ENCODE measurements around the gene NEAT1. TPM values are rescaled to one million over a fixed set of nuclear protein-coding genes. Genes with fewer than 3 reads are reported as not detected.

Gene NEAT1
- 133 to 221 TPM (median 217 TPM) in 5 replicates for total RNA-seq (2022; extraction: Qiagen RNA extraction; ENCODE audit: low read depth)

GRCh38 chr11:65422633-65423515 lies at the start of gene NEAT1:
TSS of gene NEAT1 (plus strand) at chr11:65422798.

GRCh38 chr11:65382033-65382803 lies 40.4 kb upstream of the NEAT1 start, which contains the start of gene SLC25A45:
TSS of gene SLC25A45 (minus strand) at chr11:65382646. CDS start at chr11:65381951, 695 bp downstream.

GRCh38 chr11:65386307-65387140 lies 36.1 kb upstream of the NEAT1 start, which contains the start of gene FRMD8:
TSS of gene FRMD8 (plus strand) at chr11:65386637. CDS start at chr11:65387037, 400 bp downstream.

Other genes with a start within 250 kb of the NEAT1 start
- 96.7 to 116 TPM (median 104 TPM) in 5 replicates for gene CAPN1, start 240.9 kb upstream of the NEAT1 start, total RNA-seq (2022; extraction: Qiagen RNA extraction; ENCODE audit: low read depth)
- gene POLA2, start 160.8 kb upstream of the NEAT1 start, total RNA-seq (2022; extraction: Qiagen RNA extraction; ENCODE audit: low read depth): 14.1 to 19.3 TPM (median 15.7 TPM) in 5 replicates
- gene CDC42EP2, start 107.9 kb upstream of the NEAT1 start, total RNA-seq (2022; extraction: Qiagen RNA extraction; ENCODE audit: low read depth): 14.5 to 16.5 TPM (median 14.8 TPM) in 5 replicates
- gene DPF2, start 88.9 kb upstream of the NEAT1 start, total RNA-seq (2022; extraction: Qiagen RNA extraction; ENCODE audit: low read depth): 39.6 to 46.0 TPM (median 41.1 TPM) in 5 replicates
- gene TIGD3, start 68.0 kb upstream of the NEAT1 start, total RNA-seq (2022; extraction: Qiagen RNA extraction; ENCODE audit: low read depth): 0.65 to 1.00 TPM (median 0.86 TPM) in 5 replicates
- gene SLC25A45, start 40.2 kb upstream of the NEAT1 start, total RNA-seq (2022; extraction: Qiagen RNA extraction; ENCODE audit: low read depth): 10.5 to 12.9 TPM (median 11.5 TPM) in 5 replicates
- 42.5 to 52.5 TPM (median 51.4 TPM) in 5 replicates for gene FRMD8, start 36.2 kb upstream of the NEAT1 start, total RNA-seq (2022; extraction: Qiagen RNA extraction; ENCODE audit: low read depth)
- gene MALAT1, start 76.2 kb downstream of the NEAT1 start, total RNA-seq (2022; extraction: Qiagen RNA extraction; ENCODE audit: low read depth): 47.2 to 76.6 TPM (median 61.1 TPM) in 5 replicates
- 47.1 to 63.4 TPM (median 58.1 TPM) in 5 replicates for gene SCYL1, start 102.3 kb downstream of the NEAT1 start, total RNA-seq (2022; extraction: Qiagen RNA extraction; ENCODE audit: low read depth)
- 92.6 to 142 TPM (median 111 TPM) in 5 replicates for gene LTBP3, start 135.6 kb downstream of the NEAT1 start, total RNA-seq (2022; extraction: Qiagen RNA extraction; ENCODE audit: low read depth)
- 64.8 to 81.6 TPM (median 75.2 TPM) in 5 replicates for gene ZNRD2, start 147.7 kb downstream of the NEAT1 start, total RNA-seq (2022; extraction: Qiagen RNA extraction; ENCODE audit: low read depth)
- gene FAM89B, start 149.7 kb downstream of the NEAT1 start, total RNA-seq (2022; extraction: Qiagen RNA extraction; ENCODE audit: low read depth): 29.8 to 56.2 TPM (median 48.0 TPM) in 5 replicates
- gene EHBP1L1, start 153.3 kb downstream of the NEAT1 start, total RNA-seq (2022; extraction: Qiagen RNA extraction; ENCODE audit: low read depth): 35.8 to 46.9 TPM (median 39.7 TPM) in 5 replicates
- 0.11 to 2.2 TPM (median 0.31 TPM) in 5 replicates for gene KCNK7, start 173.0 kb downstream of the NEAT1 start, total RNA-seq (2022; extraction: Qiagen RNA extraction; ENCODE audit: low read depth)
- 44.1 to 59.2 TPM (median 50.6 TPM) in 5 replicates for gene MAP3K11, start 191.4 kb downstream of the NEAT1 start, total RNA-seq (2022; extraction: Qiagen RNA extraction; ENCODE audit: low read depth)
- gene PCNX3, start 193.0 kb downstream of the NEAT1 start, total RNA-seq (2022; extraction: Qiagen RNA extraction; ENCODE audit: low read depth): 29.3 to 41.5 TPM (median 36.7 TPM) in 5 replicates
- 9.7 to 22.5 TPM (median 18.8 TPM) in 5 replicates for gene SIPA1, start 215.3 kb downstream of the NEAT1 start, total RNA-seq (2022; extraction: Qiagen RNA extraction; ENCODE audit: low read depth)
- 74.4 to 83.8 TPM (median 81.1 TPM) in 5 replicates for gene RELA, start 240.1 kb downstream of the NEAT1 start, total RNA-seq (2022; extraction: Qiagen RNA extraction; ENCODE audit: low read depth)